KG1 (cell line): ENCODE measurements around the gene CDH11.

ENCODE experiments used
- DNase-seq: peaks from one replicate; lab custom pipeline; 2025; lab: John Stamatoyannopoulos, UW

CDH11 gene

DNA sequence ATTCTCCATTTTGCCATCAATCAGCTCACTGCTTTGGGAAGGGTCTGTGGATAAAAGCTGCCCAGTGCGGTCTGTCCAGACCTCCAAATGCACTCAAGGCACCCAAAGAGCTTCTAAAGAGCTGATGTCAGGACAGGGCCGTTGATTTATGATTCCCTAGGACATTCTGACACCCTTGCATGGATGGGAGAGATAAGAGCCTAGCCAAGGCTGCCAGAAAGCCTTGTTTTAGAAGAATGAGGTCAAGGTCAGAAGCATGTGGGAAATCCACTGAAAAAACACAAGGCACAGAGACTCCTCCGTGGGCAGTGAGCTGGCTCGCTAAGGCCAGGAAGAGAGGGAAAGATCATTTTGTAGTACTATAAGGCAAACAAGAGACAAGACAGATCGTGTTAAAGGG, 214.0 kb downstream of the CDH11 start:
- DNase-seq, result no peak

DNA sequence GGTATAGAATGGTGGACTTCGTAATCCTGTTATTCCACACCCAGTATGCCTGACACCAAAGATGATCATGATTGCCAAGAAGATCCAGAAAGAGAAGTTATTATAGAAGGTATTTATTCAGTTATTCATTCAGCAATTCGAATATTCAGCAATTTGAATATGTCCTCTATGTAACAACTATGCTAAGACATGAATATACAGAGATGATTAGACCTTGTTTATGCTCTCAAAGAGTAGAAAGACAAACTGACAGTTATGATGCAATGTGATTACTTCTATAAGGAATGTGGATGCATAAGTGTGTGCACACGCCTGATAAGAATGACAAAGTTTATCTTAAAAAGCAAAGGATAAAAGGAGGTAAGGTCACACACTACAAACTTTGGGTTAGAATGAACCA, 218.1 kb downstream of the CDH11 start:
- DNase-seq, result no peak

DNA sequence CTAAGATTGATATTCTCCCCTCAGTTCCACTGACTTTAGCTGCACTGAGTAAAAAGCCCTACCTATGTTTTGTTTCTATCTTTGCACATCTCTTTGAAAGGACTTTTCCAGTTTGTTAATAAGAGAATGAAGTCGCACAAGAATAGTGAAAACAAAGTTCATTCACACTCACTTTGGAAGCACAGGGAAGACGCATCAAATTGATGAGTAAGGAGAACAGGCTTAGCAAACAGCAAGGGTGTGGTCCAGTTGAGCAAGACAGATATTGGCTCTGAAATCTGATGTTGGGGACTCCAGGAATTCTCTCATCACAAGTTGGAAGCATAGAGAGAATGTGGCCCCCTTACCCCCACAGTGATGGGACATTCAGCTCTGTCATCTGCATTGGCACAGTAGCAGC, 221.3 kb downstream of the CDH11 start:
- no peak for DNase-seq

DNA sequence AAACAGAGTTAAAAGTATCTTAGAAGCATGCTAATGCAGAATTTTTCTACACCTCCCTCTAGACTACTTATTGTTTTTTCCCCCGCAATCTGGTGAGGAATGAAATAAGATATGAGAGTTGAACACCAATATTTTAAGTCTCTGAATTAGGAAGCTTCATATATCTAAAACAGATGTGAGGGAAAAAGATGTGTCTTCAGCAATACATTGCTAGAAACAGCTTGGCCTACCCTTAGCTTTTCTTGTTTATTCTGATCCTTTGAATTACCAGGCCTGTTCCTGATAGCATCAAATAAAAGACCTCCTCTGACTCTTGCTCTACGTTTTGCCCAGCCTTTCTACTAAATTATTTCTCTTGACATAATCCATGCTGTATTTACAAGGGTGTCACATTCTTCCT, 221.8 kb downstream of the CDH11 start:
- DNase-seq, result no peak

DNA sequence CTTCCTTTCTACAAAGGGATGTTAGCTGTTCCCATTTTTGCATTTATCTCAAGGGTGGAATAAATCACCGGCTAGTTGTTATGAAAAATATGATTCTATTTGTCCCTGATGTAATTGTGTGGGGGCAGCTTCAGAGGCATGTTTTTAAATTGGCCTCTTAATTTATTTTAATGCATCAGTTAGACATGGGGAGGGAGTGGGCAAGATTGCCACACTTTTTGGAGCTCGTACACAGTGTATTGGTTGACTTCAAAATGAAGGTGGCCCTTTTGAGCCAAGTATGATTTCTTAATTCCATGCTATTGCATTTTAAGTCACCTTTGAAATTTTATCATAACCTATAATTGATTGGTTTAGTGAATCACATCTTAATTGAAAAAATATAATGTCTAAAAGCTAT, 223.7 kb downstream of the CDH11 start:
- DNase-seq, result no peak
